Measurements from ENCODE around the gene AIF1L. TPM values are rescaled to one million over a fixed set of nuclear protein-coding genes. Genes with fewer than 3 reads are reported as not detected.

AIF1L gene
- polyA plus RNA-seq, 3 donors = not detected

- H3K4me3 Mint-ChIP-seq = no peak overlapping the region
Measured at GRCh38 chr9:131111854-131112311, 15.6 kb downstream of the AIF1L start.

GRCh38 chr9:131112374-131113154, 16.2 kb downstream of the AIF1L start:
- H3K4me2 ChIP-seq (replicated peaks; ENCODE audit: extremely low read depth, low read length, poor library complexity, severe bottlenecking) = no peak overlapping the region
- no peaks in the 10 kb centered on the region for H4K20me1 ChIP-seq (ENCODE audit: insufficient read depth, low read length)
- TF ChIP-seq CTCF (IDR thresholded peaks at IDR 0.05) = no peak
- no peaks in the 10 kb centered on the region for H3K9me3 Mint-ChIP-seq
- no peaks in the 10 kb centered on the region for H3K9me3 ChIP-seq (replicated peaks in 1 of 2; ENCODE audit: control insufficient read depth in 1 of 2, insufficient read depth in 1 of 2, low read length in 2 of 2)
- intact Hi-C loops (cut with micrococcal nuclease) = no loop called here
- H2AFZ ChIP-seq (ENCODE audit: insufficient read depth, low read depth, low read length, poor library complexity, severe bottlenecking) = no peak overlapping the region
- 96% methylated on average over 9 of the region's 23 CpGs for WGBS (ENCODE audit: insufficient coverage)
- peaks cover 0 to 4% of the 10 kb centered on the region in 2 donors for H3K4me1 ChIP-seq (ENCODE audit: control insufficient read depth in 1 of 2, insufficient read depth in 2 of 2, low read length in 2 of 2)
- no peak overlapping the region for H3K27ac ChIP-seq (ENCODE audit: low read depth in 1 of 2, low read length in 2 of 2)
- no peak overlapping the region for H3K4me3 ChIP-seq (replicated peaks in 1 of 3; ENCODE audit: low read depth in 2 of 3, low read length in 3 of 3)
- H3K4me3 Mint-ChIP-seq = no peak overlapping the region
- H3K27ac Mint-ChIP-seq = peak overlapping the region in 1 of 7 donors; percentile 1
- peaks cover 0 to 3% of the 10 kb centered on the region in 2 donors for H3K27me3 ChIP-seq (ENCODE audit: control insufficient read depth in 2 of 2, insufficient read depth in 2 of 2, low read length in 2 of 2)
- peaks cover 3 to 8% (median 8%) of the 10 kb centered on the region in 3 donors for H3K27me3 Mint-ChIP-seq (ENCODE audit: low read depth in 3 of 3)
- no peak for DNase-seq
- no peak overlapping the region for H3K9ac ChIP-seq (ENCODE audit: insufficient read depth, low read length, poor library complexity, severe bottlenecking)
- no peaks in the 10 kb centered on the region for H3K36me3 ChIP-seq (replicated peaks in 1 of 2; ENCODE audit: control insufficient read depth in 1 of 2, insufficient read depth in 2 of 2, low read length in 2 of 2)
- H3K79me2 ChIP-seq (ENCODE audit: insufficient read depth, low read length) = no peaks in the 10 kb centered on the region
- no peaks in the 10 kb centered on the region for H3K36me3 Mint-ChIP-seq
- peaks cover 5% of the 10 kb centered on the region for H3K4me1 Mint-ChIP-seq

More at GRCh38 chr9:131111854-131112311, 15.6 kb downstream of the AIF1L start:
- Mint-ChIP-seq H3K27ac (no peak overlapping the region), H3K27me3 (ENCODE audit: low read depth in 3 of 3) (peaks cover 0 to 4% (median 1%) of the 10 kb centered on the region in 3 donors), H3K9me3 (no peaks in the 10 kb centered on the region), H3K4me1 (no peaks in the 10 kb centered on the region), H3K36me3 (no peaks in the 10 kb centered on the region)
- Histone ChIP-seq H3K79me2 (ENCODE audit: insufficient read depth, low read length) (no peaks in the 10 kb centered on the region), H3K9ac (ENCODE audit: insufficient read depth, low read length, poor library complexity, severe bottlenecking) (no peak overlapping the region), H3K9me3 (replicated peaks in 1 of 2; ENCODE audit: control insufficient read depth in 1 of 2, insufficient read depth in 1 of 2, low read length in 2 of 2) (no peaks in the 10 kb centered on the region), H2AFZ (ENCODE audit: insufficient read depth, low read depth, low read length, poor library complexity, severe bottlenecking) (no peak overlapping the region), H3K4me2 (replicated peaks; ENCODE audit: extremely low read depth, low read length, poor library complexity, severe bottlenecking) (no peak overlapping the region), H3K4me3 (replicated peaks in 1 of 3; ENCODE audit: low read depth in 2 of 3, low read length in 3 of 3) (no peak overlapping the region), H3K4me1 (ENCODE audit: control insufficient read depth in 1 of 2, insufficient read depth in 2 of 2, low read length in 2 of 2) (no peaks in the 10 kb centered on the region), H3K27ac (ENCODE audit: low read depth in 1 of 2, low read length in 2 of 2) (no peak overlapping the region), H3K27me3 (ENCODE audit: control insufficient read depth in 2 of 2, insufficient read depth in 2 of 2, low read length in 2 of 2) (peaks cover 0 to 1% of the 10 kb centered on the region in 2 donors), H3K36me3 (replicated peaks in 1 of 2; ENCODE audit: control insufficient read depth in 1 of 2, insufficient read depth in 2 of 2, low read length in 2 of 2) (no peaks in the 10 kb centered on the region), H4K20me1 (ENCODE audit: insufficient read depth, low read length) (no peaks in the 10 kb centered on the region)
- 96% methylated on average over 23 of the region's 25 CpGs for WGBS (ENCODE audit: insufficient coverage)
- no peak for TF ChIP-seq CTCF (IDR thresholded peaks at IDR 0.05)
- no peak for DNase-seq
- intact Hi-C loops (cut with micrococcal nuclease) = no loop called here
